Esophagus muscularis mucosa (tissue), 4 donors: ENCODE measurements around the gene HHATL. TPM values are rescaled to one million over a fixed set of nuclear protein-coding genes. Genes with fewer than 3 reads are reported as not detected.

Source experiments
- DNase-seq: peaks from one replicate; pipeline ENCODE4 v3.0.0-alpha.2; 2017; ENCODE audit errors: extremely low spot score
- H3K27ac ChIP-seq, 4 donors: fragments of 200-600 bp; sonication (generic); replicated peaks in 1 of 4; 1 replicate in 3 of 4; 2 replicates in 1 of 4; pipeline ENCODE4 v1.5.1; 2016 to 2019; ENCODE audit warnings: mild to moderate bottlenecking in 1 of 4
- H3K27me3 ChIP-seq, 4 donors: fragments of 200-600 bp; sonication (generic); one replicate each; pipeline versions ENCODE4 v1.5.1 to v1.6.0; 2016 to 2019
- H3K36me3 ChIP-seq, 4 donors: fragments of 200-600 bp; sonication (generic); one replicate each; pipeline ENCODE4 v1.5.1; 2016 to 2019
- H3K4me1 ChIP-seq, 4 donors: fragments of 200-600 bp; sonication (generic); one replicate each; pipeline ENCODE4 v1.5.1; 2016 to 2019
- H3K4me3 ChIP-seq, 4 donors: fragments of 200-600 bp; sonication (generic); 1 replicate in 2 of 4; 2 replicates in 2 of 4; pipeline ENCODE4 v1.5.1; 2016 to 2019; ENCODE audit warnings: mild to moderate bottlenecking in 4 of 4, moderate library complexity in 1 of 4
- H3K9me3 ChIP-seq, 4 donors: fragments of 200-600 bp; sonication (generic); 1 replicate in 3 of 4; 2 replicates in 1 of 4; pipeline ENCODE4 v1.5.1; 2016 to 2019
- CTCF ChIP-seq, 3 experiments: fragments of 200-600 bp in 2 of 3; fragments of 450-650 bp in 1 of 3; sonication (generic) in 2 of 3; IDR thresholded peaks; one replicate each; pipeline ENCODE4 v1.5.1; 2017 to 2019; ENCODE audit warnings: antibody characterized with exemption in 3 of 3, mild to moderate bottlenecking in 2 of 3, moderate library complexity in 1 of 3
- EP300 ChIP-seq: sonication (generic); formaldehyde crosslinking; IDR thresholded peaks from one replicate; pipeline ENCODE4 v1.6.1; 2017; ENCODE audit warnings: antibody characterized with exemption
- POLR2A ChIP-seq: fragments of 450-650 bp; IDR thresholded peaks from one replicate; pipeline ENCODE4 v1.6.1; 2017; ENCODE audit warnings: antibody characterized with exemption, moderate library complexity, mild to moderate bottlenecking, low read depth
- POLR2AphosphoS5 ChIP-seq, 2 donors: sonication (generic); formaldehyde crosslinking; IDR thresholded peaks; one replicate each; pipeline ENCODE4 v1.6.1; 2017; ENCODE audit warnings: antibody characterized with exemption in 2 of 2
- WGBS: methylation state at CpG from one replicate; pipeline ENCODE4 v1.1.5; 2018; 5-methylcytosine and 5-hydroxymethylcytosine counted together
- intact Hi-C: fragments of 100-400 bp; cut with DNase I; formaldehyde crosslinking; loops from one replicate; pipeline ENCODE4 v1.15.1; 2023
- total RNA-seq, 4 donors: library from RNA; depleted of rRNA; stranded (reverse); fragments of >200 nt; gene quantifications; one replicate each; pipeline versions ENCODE4 v1.1.0 to v1.2.1, GENCODE V29; 2016

The HHATL gene
- total RNA-seq, 4 donors from 2014 or later = 1.5 TPM; not detected in 3

GRCh38 chr3:42712688-42713372 lies 10.2 kb upstream of the HHATL start:
- Histone ChIP-seq H3K27me3 (peaks cover 0 to 7% (median 0%) of the 10 kb centered on the region in 4 donors), H3K27ac (no peak overlapping the region), H3K36me3 (no peaks in the 10 kb centered on the region), H3K9me3 (no peaks in the 10 kb centered on the region), H3K4me3 (no peak overlapping the region), H3K4me1 (no peaks in the 10 kb centered on the region)
- TF ChIP-seq CTCF (IDR thresholded peaks at IDR 0.05) (no peak), POLR2AphosphoS5 (IDR thresholded peaks at IDR 0.05) (no peak), EP300 (no peak)
- WGBS = 79% methylated on average over 5 of the region's 5 CpGs
- intact Hi-C loops = no loop called here
- no peak for DNase-seq

GRCh38 chr3:42712344-42712648 lies 9.7 kb upstream of the HHATL start:
- no peak overlapping the region for H3K4me3 ChIP-seq
- no peaks in the 10 kb centered on the region for H3K9me3 ChIP-seq
- DNase-seq = no peak
- H3K36me3 ChIP-seq = no peaks in the 10 kb centered on the region
- no peaks in the 10 kb centered on the region for H3K4me1 ChIP-seq
- TF ChIP-seq POLR2AphosphoS5 (IDR thresholded peaks at IDR 0.05) (no peak), CTCF (IDR thresholded peaks at IDR 0.05) (no peak), EP300 (no peak), POLR2A (no peak)
- H3K27me3 ChIP-seq = peaks cover 0 to 7% (median 0%) of the 10 kb centered on the region in 4 donors
- intact Hi-C loops = no loop called here
- WGBS = 100% methylated on average over 1 of the region's 4 CpGs
- no peak overlapping the region for H3K27ac ChIP-seq

GRCh38 chr3:42711491-42712343 lies 9.1 kb upstream of the HHATL start:
- no peaks in the 10 kb centered on the region for H3K9me3 ChIP-seq
- WGBS = 68% methylated on average over 6 of the region's 6 CpGs
- no peaks in the 10 kb centered on the region for H3K4me1 ChIP-seq
- no peak overlapping the region for H3K4me3 ChIP-seq
- TF ChIP-seq POLR2AphosphoS5 (IDR thresholded peaks at IDR 0.05) = no peak
- TF ChIP-seq POLR2A = no peak
- TF ChIP-seq CTCF (IDR thresholded peaks at IDR 0.05) = no peak
- TF ChIP-seq EP300 = no peak
- no peak for DNase-seq
- H3K27ac ChIP-seq = no peak overlapping the region
- H3K36me3 ChIP-seq = no peaks in the 10 kb centered on the region
- intact Hi-C loops = no loop called here
- H3K27me3 ChIP-seq = peaks cover 0 to 7% (median 0%) of the 10 kb centered on the region in 4 donors

- no peak overlapping the region for H3K4me3 ChIP-seq
- peaks cover 0 to 7% (median 0%) of the 10 kb centered on the region in 4 donors for H3K27me3 ChIP-seq
- H3K36me3 ChIP-seq = no peaks in the 10 kb centered on the region
- H3K9me3 ChIP-seq = no peaks in the 10 kb centered on the region
- no peak overlapping the region for H3K27ac ChIP-seq
- DNase-seq = no peak
- 76% methylated on average over 6 of the region's 7 CpGs for WGBS
- intact Hi-C loops = no loop called here
- peaks cover 0 to 6% (median 0%) of the 10 kb centered on the region in 4 donors for H3K4me1 ChIP-seq
- no peak for TF ChIP-seq EP300
Observed at GRCh38 chr3:42710323-42711021, 7.9 kb upstream of the HHATL start.

GRCh38 chr3:42709621-42710020 lies 7.0 kb upstream of the HHATL start:
- no peak for DNase-seq
- H3K36me3 ChIP-seq = no peaks in the 10 kb centered on the region
- WGBS = 88% methylated on average over 9 of the region's 10 CpGs
- H3K4me3 ChIP-seq = no peak overlapping the region
- TF ChIP-seq POLR2AphosphoS5 (IDR thresholded peaks at IDR 0.05) (no peak), POLR2A (no peak), EP300 (no peak), CTCF (IDR thresholded peaks at IDR 0.05) (no peak)
- no peaks in the 10 kb centered on the region for H3K9me3 ChIP-seq
- no peak overlapping the region for H3K27ac ChIP-seq
- peaks cover 0 to 7% (median 0%) of the 10 kb centered on the region in 4 donors for H3K27me3 ChIP-seq
- H3K4me1 ChIP-seq = peaks cover 0 to 6% (median 0%) of the 10 kb centered on the region in 4 donors
- intact Hi-C loops = no loop called here
